ENCODE measurements around the gene VSTM2B.

- TF ChIP-seq CTCF (conservative IDR thresholded peaks at IDR 0.05) (no peak), ZFX (IDR thresholded peaks at IDR 0.05) (no peak)
These were observed 42.7 kb upstream of the VSTM2B start for GRCh38 chr19:29482855-29483640.

Data from C4-2B (cell line).